GM12865 (cell line): ENCODE data around the gene NADK2.

Experiments
- DNase-seq: peaks from one replicate; pipeline ENCODE4 v3.0.0; 2010; ENCODE audit warnings: low read depth
- H3K4me3 ChIP-seq: 2 replicates; pipeline ENCODE4 v1.5.1; 2011; ENCODE audit warnings: mild to moderate bottlenecking, low read depth, low read length, control low read depth
- CTCF ChIP-seq: IDR thresholded peaks from 2 replicates; pipeline ENCODE4 v1.5.1; 2011; ENCODE audit warnings: low read length, control low read depth, low read depth, inconsistent platforms; ENCODE audit not compliant: insufficient read depth; ENCODE audit errors: missing control alignments

NADK2 gene

GRCh38 chr5:36156619-36157018, 85.1 kb downstream of the NADK2 start:
- no peak for TF ChIP-seq CTCF
- DNase-seq: no peak
- no peak overlapping the region for H3K4me3 ChIP-seq

- DNase-seq: no peak
- H3K4me3 ChIP-seq: no peak overlapping the region
- no peak for TF ChIP-seq CTCF
Measured at GRCh38 chr5:36156121-36156601, 85.6 kb downstream of the NADK2 start.

- no peak for TF ChIP-seq CTCF
Measured at GRCh38 chr5:36155291-36155690, 86.4 kb downstream of the NADK2 start.

GRCh38 chr5:36153726-36154125, 88.0 kb downstream of the NADK2 start:
- DNase-seq: no peak
- TF ChIP-seq CTCF: no peak
- no peak overlapping the region for H3K4me3 ChIP-seq

More at GRCh38 chr5:36155291-36155690, 86.4 kb downstream of the NADK2 start:
- H3K4me3 ChIP-seq: no peak overlapping the region
- DNase-seq: no peak

- H3K4me3 ChIP-seq: peak overlapping the region; percentile 84
- DNase-seq: no peak
- TF ChIP-seq CTCF: no peak
Measured at GRCh38 chr5:36153298-36153677, 88.4 kb downstream of the NADK2 start.

- TF ChIP-seq CTCF: no peak
- peak overlapping the region; percentile 84 for H3K4me3 ChIP-seq
- DNase-seq: peak; percentile 10
Measured at GRCh38 chr5:36152324-36153297, 89.1 kb downstream of the NADK2 start.
